Natural killer cell (primary cell): Measurements from ENCODE around the gene PHACTR1. TPM values are rescaled to one million over a fixed set of nuclear protein-coding genes. Genes with fewer than 3 reads are reported as not detected.

ENCODE experiments used
- ATAC-seq, 3 donors: fragments of 150-1000 bp in 2 of 3; fragments of 200-7000 bp in 1 of 3; cut with Tn5 transposase; 1 replicate in 1 of 3; 2 replicates in 2 of 3; pipeline ENCODE4 v1.10.0; 2021; ENCODE audit warnings: mild to moderate bottlenecking in 2 of 3, moderate library complexity in 2 of 3
- DNase-seq, 2 donors: peaks; one replicate each; pipeline versions ENCODE4 v3.0.0 to v3.0.0-alpha.2; 2013 to 2021; ENCODE audit warnings: mixed read lengths in 1 of 2
- H3K27ac ChIP-seq: one replicate; pipeline ENCODE4 v1.5.1; 2013; ENCODE audit warnings: mild to moderate bottlenecking, low read length
- H3K27me3 ChIP-seq: one replicate; pipeline ENCODE4 v1.6.1; 2013; ENCODE audit warnings: low read length; ENCODE audit not compliant: control insufficient read depth, insufficient read depth
- H3K36me3 ChIP-seq: one replicate; pipeline ENCODE4 v1.6.1; 2013; ENCODE audit warnings: low read length; ENCODE audit not compliant: control insufficient read depth, insufficient read depth
- H3K4me1 ChIP-seq: one replicate; pipeline ENCODE4 v1.6.1; 2013; ENCODE audit warnings: low read length; ENCODE audit not compliant: control insufficient read depth, insufficient read depth
- H3K4me3 ChIP-seq: one replicate; pipeline ENCODE4 v1.5.1; 2013; ENCODE audit warnings: low read length
- H3K9me3 ChIP-seq: one replicate; pipeline ENCODE4 v1.6.1; 2013; ENCODE audit warnings: low read length; ENCODE audit not compliant: control insufficient read depth, insufficient read depth
- H3K27ac Mint-ChIP-seq, 2 donors: one replicate each; pipeline ENCODE4 v1.8.0; 2022; ENCODE audit warnings: mild to moderate bottlenecking in 2 of 2, mixed read lengths in 2 of 2, moderate library complexity in 1 of 2
- H3K27me3 Mint-ChIP-seq, 2 donors: one replicate each; pipeline ENCODE4 v1.8.0; 2022; ENCODE audit warnings: low read depth in 2 of 2, mixed read lengths in 2 of 2
- H3K36me3 Mint-ChIP-seq: one replicate; pipeline ENCODE4 v1.8.0; 2022; ENCODE audit warnings: mixed read lengths
- H3K4me1 Mint-ChIP-seq, 2 donors: one replicate each; pipeline ENCODE4 v1.8.0; 2022; ENCODE audit warnings: mixed read lengths in 2 of 2
- H3K4me3 Mint-ChIP-seq: one replicate; pipeline ENCODE4 v1.8.0; 2022; ENCODE audit warnings: mild to moderate bottlenecking, moderate library complexity, mixed read lengths
- H3K9me3 Mint-ChIP-seq, 2 donors: one replicate each; pipeline ENCODE4 v1.8.0; 2022; ENCODE audit warnings: mixed read lengths in 2 of 2
- WGBS: methylation state at CpG from one replicate; pipeline ENCODE4 v1.1.7; 2013; ENCODE audit warnings: missing lambda C conversion rate; ENCODE audit not compliant: insufficient coverage; 5-methylcytosine and 5-hydroxymethylcytosine counted together
- intact Hi-C: fragments of 100-400 bp; cut with micrococcal nuclease; formaldehyde crosslinking; loops from one replicate; pipeline ENCODE4 v1.14.2; 2022
- total RNA-seq, 4 donors: library from RNA; stranded (reverse); fragments of 120-200 nt in 1 of 4; gene quantifications; one replicate each; pipeline versions ENCODE4 v1.2.3 to v1.2.4, GENCODE V29; 2013 to 2022
- TF ChIP-seq, protein P1 (sequence below): fragments of 200-600 bp; IDR thresholded peaks from one replicate; pipeline ENCODE4 v1.8.0; 2022; ENCODE audit warnings: antibody characterized with exemption

PHACTR1 gene
- 10 to 100 TPM in 1 of 3 donors, 1 to 10 TPM in 2; 5.2 to 19.0 (median 5.4) TPM for total RNA-seq
- 37.8 TPM for total RNA-seq (2013)

DNA sequence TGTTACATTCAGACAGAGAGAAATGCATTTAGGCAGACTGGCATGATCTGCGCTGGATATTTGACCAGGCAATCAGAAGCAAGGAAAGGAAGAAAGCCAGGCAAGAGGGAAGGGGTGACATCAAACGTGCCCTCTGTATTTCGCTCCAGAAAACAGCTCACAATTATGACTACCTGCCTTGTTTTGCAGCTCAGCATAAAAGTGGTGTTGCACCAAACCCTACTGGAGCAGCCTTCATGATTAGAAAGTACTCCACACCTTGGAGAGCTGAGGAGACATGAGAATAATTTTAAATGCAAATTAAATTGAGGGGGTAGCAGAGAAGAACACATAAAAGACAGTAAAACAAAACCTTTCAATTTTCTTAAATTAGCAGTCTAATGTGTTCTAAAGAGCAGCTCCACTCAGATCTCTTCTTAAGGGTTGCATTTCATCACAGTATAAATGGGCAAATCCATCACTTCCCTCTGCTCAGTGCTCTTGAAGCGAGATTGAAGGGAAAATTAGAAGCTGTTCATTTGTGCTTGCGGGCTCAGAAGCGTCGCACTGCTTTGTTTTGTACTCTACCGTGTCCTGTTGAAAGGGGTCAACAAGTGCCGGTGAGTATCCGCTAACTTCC lies at the start of gene PHACTR1:
PHACTR1 (plus strand) TSS at position 470 of the 619 bp plus-strand sequence.
- Histone ChIP-seq H3K9me3 (no peaks in the 10 kb centered on the region), H3K27me3 (no peaks in the 10 kb centered on the region), H3K36me3 (no peaks in the 10 kb centered on the region), H3K27ac (no peak within 1 kb of the TSS), H3K4me1 (no peaks in the 10 kb centered on the region), H3K4me3 (no peak within 1 kb of the TSS)
- Mint-ChIP-seq H3K27ac (no peak within 1 kb of the TSS), H3K4me3 (no peak within 1 kb of the TSS), H3K9me3 (no peaks in the 10 kb centered on the region), H3K36me3 (no peaks in the 10 kb centered on the region), H3K27me3 (peaks cover 4 to 12% of the 10 kb centered on the region in 2 donors), H3K4me1 (no peaks in the 10 kb centered on the region)
- TF ChIP-seq, protein P1, sequence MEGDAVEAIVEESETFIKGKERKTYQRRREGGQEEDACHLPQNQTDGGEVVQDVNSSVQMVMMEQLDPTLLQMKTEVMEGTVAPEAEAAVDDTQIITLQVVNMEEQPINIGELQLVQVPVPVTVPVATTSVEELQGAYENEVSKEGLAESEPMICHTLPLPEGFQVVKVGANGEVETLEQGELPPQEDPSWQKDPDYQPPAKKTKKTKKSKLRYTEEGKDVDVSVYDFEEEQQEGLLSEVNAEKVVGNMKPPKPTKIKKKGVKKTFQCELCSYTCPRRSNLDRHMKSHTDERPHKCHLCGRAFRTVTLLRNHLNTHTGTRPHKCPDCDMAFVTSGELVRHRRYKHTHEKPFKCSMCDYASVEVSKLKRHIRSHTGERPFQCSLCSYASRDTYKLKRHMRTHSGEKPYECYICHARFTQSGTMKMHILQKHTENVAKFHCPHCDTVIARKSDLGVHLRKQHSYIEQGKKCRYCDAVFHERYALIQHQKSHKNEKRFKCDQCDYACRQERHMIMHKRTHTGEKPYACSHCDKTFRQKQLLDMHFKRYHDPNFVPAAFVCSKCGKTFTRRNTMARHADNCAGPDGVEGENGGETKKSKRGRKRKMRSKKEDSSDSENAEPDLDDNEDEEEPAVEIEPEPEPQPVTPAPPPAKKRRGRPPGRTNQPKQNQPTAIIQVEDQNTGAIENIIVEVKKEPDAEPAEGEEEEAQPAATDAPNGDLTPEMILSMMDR, result no peak
- intact Hi-C loops, result no loop called here
- WGBS, result 96% methylated on average over 10 of the region's 10 CpGs
- ATAC-seq, result no peak
- DNase-seq, result no peak

DNA sequence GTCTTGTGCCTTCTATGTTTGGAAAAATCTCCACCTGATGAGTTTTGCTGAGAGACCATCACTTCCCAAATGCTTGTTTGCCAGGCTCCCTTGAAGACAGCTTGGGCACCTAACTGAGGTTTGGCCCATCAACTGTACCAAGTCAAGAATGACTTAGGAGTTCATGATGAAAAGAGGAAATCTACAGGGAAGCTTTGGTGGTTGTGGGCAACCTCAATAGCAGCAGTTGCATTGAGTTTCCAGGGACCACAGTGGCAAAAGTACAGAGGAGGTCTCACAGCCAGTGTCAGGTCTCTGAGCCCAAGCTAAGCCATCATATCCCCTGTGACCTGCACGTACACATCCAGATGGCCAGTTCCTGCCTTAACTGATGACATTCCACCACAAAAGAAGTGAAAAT lies 49.7 kb upstream of the PHACTR1 start:
- Mint-ChIP-seq H3K4me1 (no peaks in the 10 kb centered on the region), H3K27me3 (peaks cover 0 to 3% of the 10 kb centered on the region in 2 donors), H3K4me3 (no peak overlapping the region), H3K36me3 (no peaks in the 10 kb centered on the region), H3K27ac (no peak overlapping the region), H3K9me3 (no peaks in the 10 kb centered on the region)
- no peak for DNase-seq
- Histone ChIP-seq H3K27me3 (no peaks in the 10 kb centered on the region), H3K4me3 (no peak overlapping the region), H3K4me1 (no peaks in the 10 kb centered on the region), H3K27ac (no peak overlapping the region), H3K36me3 (no peaks in the 10 kb centered on the region), H3K9me3 (no peaks in the 10 kb centered on the region)
- ATAC-seq, result no peak
- intact Hi-C loops, result no loop called here
- TF ChIP-seq, protein P1, result no peak
- 13% methylated on average over 1 of the region's 1 CpG for WGBS

DNA sequence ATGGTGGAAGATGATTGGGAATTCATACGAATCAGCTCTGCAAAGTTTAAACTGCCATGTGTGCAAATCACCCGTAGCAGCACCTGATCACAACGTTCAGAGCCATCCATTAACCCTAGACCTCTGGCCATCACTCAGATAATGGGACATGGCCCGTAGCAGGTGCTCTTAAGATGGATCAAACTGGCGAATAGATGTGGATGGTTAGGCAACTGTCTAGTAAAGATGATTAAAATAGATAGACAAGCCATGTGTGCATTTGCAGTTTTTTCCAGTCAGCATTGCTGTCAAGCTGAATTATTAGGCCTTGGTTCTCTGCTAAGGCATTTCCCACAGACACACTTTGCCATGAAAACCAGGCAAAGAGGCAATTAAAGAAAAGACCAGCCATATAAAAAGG lies 40.6 kb upstream of the PHACTR1 start:
- Histone ChIP-seq H3K27me3 (peaks cover 2% of the 10 kb centered on the region), H3K27ac (no peak overlapping the region), H3K4me1 (no peaks in the 10 kb centered on the region), H3K4me3 (no peak overlapping the region), H3K9me3 (no peaks in the 10 kb centered on the region), H3K36me3 (no peaks in the 10 kb centered on the region)
- Mint-ChIP-seq H3K27ac (no peak overlapping the region), H3K4me1 (no peaks in the 10 kb centered on the region), H3K4me3 (no peak overlapping the region), H3K9me3 (peaks cover 0 to 2% of the 10 kb centered on the region in 2 donors), H3K27me3 (peaks cover 9 to 13% of the 10 kb centered on the region in 2 donors), H3K36me3 (no peaks in the 10 kb centered on the region)
- TF ChIP-seq, protein P1, result no peak
- no peak for DNase-seq
- no peak for ATAC-seq
- intact Hi-C loops, result no loop called here
- WGBS, result 89% methylated on average over 5 of the region's 5 CpGs

DNA sequence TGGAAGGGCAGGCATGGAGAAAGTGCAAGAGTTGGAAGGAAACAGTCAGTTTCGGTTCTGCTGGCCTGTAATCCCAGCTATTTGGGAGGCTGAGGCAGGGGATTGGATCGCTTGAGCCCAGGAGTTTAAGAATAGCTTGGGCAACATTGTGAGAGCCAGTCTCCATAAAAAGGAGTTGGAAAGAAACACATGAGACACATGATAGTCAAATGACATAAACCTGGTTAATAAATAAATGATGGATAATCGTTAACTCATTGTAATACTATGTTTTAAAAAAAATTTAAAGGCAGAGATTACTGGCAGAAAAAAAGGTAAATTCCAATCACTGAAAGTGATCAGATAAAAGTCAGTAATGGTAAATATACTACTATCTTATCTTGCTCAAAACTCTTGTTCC lies 37.2 kb upstream of the PHACTR1 start:
- no peak overlapping the region for H3K27ac Mint-ChIP-seq
- 93% methylated on average over 2 of the region's 3 CpGs for WGBS
- no peak overlapping the region for H3K4me3 ChIP-seq
- H3K4me1 ChIP-seq, result no peaks in the 10 kb centered on the region
- H3K27me3 ChIP-seq, result no peaks in the 10 kb centered on the region
- DNase-seq, result no peak
- no peaks in the 10 kb centered on the region for H3K9me3 Mint-ChIP-seq
- ATAC-seq, result no peak
- no peaks in the 10 kb centered on the region for H3K36me3 Mint-ChIP-seq
- no peaks in the 10 kb centered on the region for H3K36me3 ChIP-seq
- intact Hi-C loops, result no loop called here
- TF ChIP-seq, protein P1, result no peak
- no peak overlapping the region for H3K27ac ChIP-seq
- no peak overlapping the region for H3K4me3 Mint-ChIP-seq
- H3K4me1 Mint-ChIP-seq, result no peaks in the 10 kb centered on the region
- H3K9me3 ChIP-seq, result no peaks in the 10 kb centered on the region
- H3K27me3 Mint-ChIP-seq, result peaks cover 2 to 13% of the 10 kb centered on the region in 2 donors
